ENCODE measurements around the gene CDS2.
"Not testable (repeated sequence)": the region's sequence is repeated elsewhere in the genome, so short reads cannot be mapped to it uniquely, and the experiment has no call there.

CDS2 gene

GRCh38 chr20:5126512-5127203 lies at the start of gene CDS2:
CDS2 (plus strand) TSS chr20:5127008; CDS start chr20:5127093, 85 bp downstream.
- DNase-seq, result peak; percentile 100

- DNase-seq, result no peak
Measured at GRCh38 chr20:5077761-5078387, 48.9 kb upstream of the CDS2 start.

GRCh38 chr20:5078399-5078958 lies 48.3 kb upstream of the CDS2 start:
- DNase-seq, result peak; percentile 96

GRCh38 chr20:5080384-5080877 lies 46.4 kb upstream of the CDS2 start:
- peak; percentile 95 for DNase-seq

GRCh38 chr20:5085380-5085779 lies 41.4 kb upstream of the CDS2 start:
- DNase-seq, result peak; percentile 73

- no peak for DNase-seq
Measured at GRCh38 chr20:5088688-5089087, 38.1 kb upstream of the CDS2 start.

GRCh38 chr20:5090191-5090590 lies 36.6 kb upstream of the CDS2 start:
- peak; percentile 80 for DNase-seq

GRCh38 chr20:5091902-5092301 lies 34.9 kb upstream of the CDS2 start:
- DNase-seq, result no peak

GRCh38 chr20:5092765-5093339 lies 34.0 kb upstream of the CDS2 start:
- DNase-seq, result no peak

GRCh38 chr20:5095454-5095853 lies 31.4 kb upstream of the CDS2 start:
- DNase-seq, result no peak

GRCh38 chr20:5095931-5096330 lies 30.9 kb upstream of the CDS2 start:
- no peak for DNase-seq

- DNase-seq, result no peak
Measured at GRCh38 chr20:5096463-5096862, 30.3 kb upstream of the CDS2 start.

- not testable (repeated sequence) for DNase-seq
Measured at GRCh38 chr20:5099009-5099408, 27.8 kb upstream of the CDS2 start.

- DNase-seq, result not testable (repeated sequence)
Measured at GRCh38 chr20:5099909-5100308, 26.9 kb upstream of the CDS2 start.

GRCh38 chr20:5100684-5101347 lies 26.0 kb upstream of the CDS2 start:
- DNase-seq, result peak; percentile 79

GRCh38 chr20:5104479-5104878 lies 22.3 kb upstream of the CDS2 start:
- no peak for DNase-seq

GRCh38 chr20:5109276-5109675 lies 17.5 kb upstream of the CDS2 start:
- DNase-seq, result no peak

GRCh38 chr20:5113615-5113986 lies 13.2 kb upstream of the CDS2 start:
- no peak for DNase-seq

GRCh38 chr20:5114403-5114802 lies 12.4 kb upstream of the CDS2 start:
- no peak for DNase-seq

- DNase-seq, result no peak
Measured at GRCh38 chr20:5116875-5117274, 9.9 kb upstream of the CDS2 start.

- peak; percentile 31 for DNase-seq
Measured at GRCh38 chr20:5118220-5119142, 8.3 kb upstream of the CDS2 start.

- no peak for DNase-seq
Measured at GRCh38 chr20:5119143-5119434, 7.7 kb upstream of the CDS2 start.

All from hematopoietic multipotent progenitor cell treated with erythropoietin and hydrocortisone succinate and interleukin-3 and kit ligand, for 4 days (in vitro differentiated cells).